Loucy (cell line): ENCODE data around the gene USB1.

Experiments used
- H2AFZ ChIP-seq: fragments of 200-600 bp; sonication (generic); 2 replicates; pipeline ENCODE4 v1.6.0; 2016; ENCODE audit warnings: antibody characterized with exemption, mild to moderate bottlenecking, low read length, moderate library complexity
- H3F3A ChIP-seq: fragments of 200-600 bp; 2 replicates; pipeline ENCODE4 v1.6.0; 2016; ENCODE audit warnings: antibody characterized with exemption, low read depth, mild to moderate bottlenecking
- H3K27me3 ChIP-seq: fragments of 200-600 bp; sonication (generic); 2 replicates; pipeline ENCODE4 v1.6.1; 2014; ENCODE audit warnings: low read length, mild to moderate bottlenecking; ENCODE audit not compliant: insufficient read depth, poor library complexity, severe bottlenecking
- H3K36me3 ChIP-seq: fragments of 200-600 bp; sonication (generic); 2 replicates; pipeline ENCODE4 v1.6.1; 2016; ENCODE audit warnings: low read length; ENCODE audit not compliant: insufficient read depth
- H3K4me1 ChIP-seq: fragments of 200-600 bp; sonication (generic); 2 replicates; pipeline ENCODE4 v1.5.1; 2014; ENCODE audit warnings: low read length, mild to moderate bottlenecking; ENCODE audit not compliant: insufficient read depth, poor library complexity, severe bottlenecking
- H3K4me2 ChIP-seq: fragments of 200-600 bp; sonication (generic); 2 replicates; pipeline ENCODE4 v1.6.0; 2014; ENCODE audit warnings: antibody characterized with exemption, low read length, low read depth, mild to moderate bottlenecking; ENCODE audit not compliant: poor library complexity, severe bottlenecking
- H3K4me3 ChIP-seq: fragments of 200-600 bp; sonication (generic); 2 replicates; pipeline ENCODE4 v1.5.1; 2014; ENCODE audit warnings: low read length, mild to moderate bottlenecking, mixed read lengths; ENCODE audit not compliant: poor library complexity, severe bottlenecking
- H3K79me2 ChIP-seq: fragments of 200-600 bp; sonication (generic); 2 replicates; pipeline ENCODE4 v1.6.1; 2014; ENCODE audit warnings: low read length; ENCODE audit not compliant: insufficient read depth
- H3K9ac ChIP-seq: fragments of 200-600 bp; sonication (generic); 2 replicates; pipeline ENCODE4 v1.6.0; 2014; ENCODE audit warnings: mild to moderate bottlenecking, low read depth, low read length, moderate library complexity; ENCODE audit not compliant: poor library complexity, severe bottlenecking
- H3K9me2 ChIP-seq: fragments of 200-600 bp; sonication (generic); replicated peaks from 2 replicates; pipeline ENCODE4 v1.6.1; 2016; ENCODE audit warnings: low read depth, low read length, mixed read lengths
- H3K9me3 ChIP-seq: fragments of 200-600 bp; sonication (generic); 2 replicates; pipeline ENCODE4 v1.6.1; 2014; ENCODE audit warnings: mild to moderate bottlenecking, antibody characterized with exemption, low read length, low read depth; ENCODE audit not compliant: insufficient read depth
- H4K20me1 ChIP-seq: fragments of 200-600 bp; sonication (generic); 2 replicates; pipeline ENCODE4 v1.6.0; 2014; ENCODE audit warnings: antibody characterized with exemption, low read length, mild to moderate bottlenecking; ENCODE audit not compliant: insufficient read depth, poor library complexity, severe bottlenecking
- CTCF ChIP-seq: fragments of 200-600 bp; sonication (generic); conservative IDR thresholded peaks from 2 replicates; pipeline ENCODE4 v1.5.1; 2014; ENCODE audit warnings: mild to moderate bottlenecking, antibody characterized with exemption, low read length
- EZH2phosphoT487 ChIP-seq: fragments of 200-600 bp; IDR thresholded peaks from 2 replicates; pipeline ENCODE4 v1.6.1; 2018; ENCODE audit warnings: antibody characterized with exemption, mild to moderate bottlenecking, moderate library complexity, borderline replicate concordance

The USB1 gene

GRCh38 chr16:58045096-58045495 lies 43.9 kb downstream of the USB1 start:
- no peaks in the 10 kb centered on the region for H3K27me3 ChIP-seq
- H3K4me1 ChIP-seq, result no peaks in the 10 kb centered on the region
- TF ChIP-seq EZH2phosphoT487 (no peak), CTCF (no peak)
- H3F3A ChIP-seq, result no peaks in the 10 kb centered on the region
- H3K4me2 ChIP-seq, result no peak overlapping the region
- no peaks in the 10 kb centered on the region for H3K79me2 ChIP-seq
- no peaks in the 10 kb centered on the region for H3K36me3 ChIP-seq
- no peak overlapping the region for H2AFZ ChIP-seq
- H3K9ac ChIP-seq, result no peak overlapping the region
- H3K9me3 ChIP-seq, result no peaks in the 10 kb centered on the region
- H4K20me1 ChIP-seq, result no peaks in the 10 kb centered on the region
- no peaks in the 10 kb centered on the region for H3K9me2 ChIP-seq
- H3K4me3 ChIP-seq, result no peak overlapping the region

GRCh38 chr16:58046054-58046881 lies 45.1 kb downstream of the USB1 start:
- Histone ChIP-seq H4K20me1 (no peaks in the 10 kb centered on the region), H3F3A (no peaks in the 10 kb centered on the region), H3K9me3 (no peaks in the 10 kb centered on the region), H3K9ac (no peak overlapping the region), H3K36me3 (no peaks in the 10 kb centered on the region), H3K4me3 (no peak overlapping the region), H3K9me2 (no peaks in the 10 kb centered on the region), H2AFZ (no peak overlapping the region), H3K79me2 (no peaks in the 10 kb centered on the region), H3K4me1 (no peaks in the 10 kb centered on the region), H3K27me3 (no peaks in the 10 kb centered on the region), H3K4me2 (no peak overlapping the region)
- TF ChIP-seq EZH2phosphoT487 (no peak), CTCF (no peak)

- Histone ChIP-seq H3K9me3 (no peaks in the 10 kb centered on the region), H3K4me3 (no peak overlapping the region), H3K79me2 (no peaks in the 10 kb centered on the region), H3F3A (no peaks in the 10 kb centered on the region), H3K36me3 (no peaks in the 10 kb centered on the region), H4K20me1 (no peaks in the 10 kb centered on the region), H2AFZ (no peak overlapping the region), H3K9ac (no peak overlapping the region), H3K9me2 (no peaks in the 10 kb centered on the region), H3K4me2 (no peak overlapping the region), H3K27me3 (no peaks in the 10 kb centered on the region), H3K4me1 (no peaks in the 10 kb centered on the region)
- TF ChIP-seq CTCF (no peak), EZH2phosphoT487 (no peak)
Measured at GRCh38 chr16:58046936-58047335, 45.7 kb downstream of the USB1 start.
